Right forelimb (tissue), 1 donor: Measurements from ENCODE around the gene MYL6B.

Experiments
- DNase-seq: peaks from one replicate; pipeline ENCODE4 v3.0.0-alpha.2; 2018

Gene MYL6B

DNA sequence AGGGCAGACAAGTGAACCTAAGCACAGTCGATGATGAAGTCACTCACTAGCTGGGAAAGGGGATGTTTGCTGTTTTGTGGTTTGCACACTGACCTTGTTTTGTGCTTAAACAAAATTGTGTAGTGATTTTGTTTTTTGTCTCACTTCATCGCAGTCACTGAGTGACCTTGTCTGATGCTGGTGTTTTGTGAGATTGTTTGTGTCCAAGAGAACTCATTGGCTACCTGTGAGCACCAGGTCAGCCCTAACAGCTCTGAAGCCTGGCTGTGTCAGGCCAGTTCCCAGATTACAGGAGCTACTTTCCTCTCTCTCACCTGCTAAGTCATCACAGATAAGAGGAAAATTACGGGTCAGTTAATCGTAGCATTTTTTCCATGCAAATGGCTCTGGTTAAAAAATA is 28.3 kb upstream of the MYL6B start:
- no peak for DNase-seq

DNA sequence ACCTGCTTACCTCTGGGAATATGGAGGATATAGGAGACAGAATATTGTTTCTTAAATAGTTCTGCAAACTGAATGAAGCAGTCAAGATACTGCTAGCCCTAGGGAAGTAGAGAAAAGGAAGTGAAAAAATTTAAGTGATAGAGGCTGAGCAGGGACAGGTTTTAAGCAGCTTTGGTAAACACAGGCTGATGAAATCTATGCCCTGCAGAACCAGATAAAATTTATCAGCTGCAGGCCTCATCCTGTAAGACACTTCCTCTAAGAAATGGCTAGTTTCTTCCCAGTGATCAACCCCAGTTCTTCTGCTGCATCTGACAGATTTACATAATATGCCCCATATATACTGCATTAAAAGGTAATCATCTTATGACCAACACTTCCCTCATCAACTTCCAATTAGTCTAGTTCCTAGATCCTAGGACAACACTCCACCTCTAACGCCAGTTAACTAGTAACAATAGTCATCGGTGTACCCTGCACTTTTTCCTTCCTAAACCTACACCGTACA is 25.6 kb upstream of the MYL6B start:
- no peak for DNase-seq

GRCh38 chr12:56127485-56127887 is 24.9 kb upstream of the MYL6B start:
- no peak for DNase-seq

GRCh38 chr12:56127888-56128669 is 24.3 kb upstream of the MYL6B start, which contains the start of gene ESYT1:
Gene ESYT1 (plus strand): TSS chr12:56128267. CDS start chr12:56128320, 53 bp downstream.
- peak; percentile 97 for DNase-seq

DNA sequence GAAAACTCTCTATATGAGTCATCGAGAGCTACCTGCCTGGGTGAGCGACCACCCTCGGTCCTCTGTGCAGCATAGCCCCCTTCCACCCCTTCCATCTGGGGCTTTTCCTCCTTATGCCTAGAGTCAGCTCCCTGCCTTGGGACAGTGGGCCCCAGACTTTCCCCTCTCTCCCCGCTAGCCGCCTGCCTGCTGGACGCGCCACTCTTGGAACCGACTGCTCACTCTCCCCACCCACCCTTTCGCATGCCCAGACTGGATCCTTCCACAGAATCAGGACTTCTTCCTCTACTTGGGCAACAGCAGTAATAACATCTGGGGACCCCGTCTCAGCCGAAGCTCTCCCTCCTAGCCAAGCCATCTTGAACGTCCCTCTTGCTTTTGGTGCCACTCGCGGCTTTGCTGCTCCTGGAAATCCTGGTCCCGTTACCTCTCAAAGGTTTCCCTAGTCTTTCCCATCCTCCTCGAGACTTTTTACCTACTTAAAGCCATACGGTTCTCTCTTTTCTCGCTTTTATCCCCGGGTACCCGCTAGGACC is 23.6 kb upstream of the MYL6B start:
- no peak for DNase-seq

- no peak for DNase-seq
Measured at GRCh38 chr12:56129206-56129941, 23.0 kb upstream of the MYL6B start.

- DNase-seq, result no peak
Measured at GRCh38 chr12:56129942-56130495, 22.4 kb upstream of the MYL6B start.

GRCh38 chr12:56130876-56131275 is 21.5 kb upstream of the MYL6B start:
- no peak for DNase-seq

DNA sequence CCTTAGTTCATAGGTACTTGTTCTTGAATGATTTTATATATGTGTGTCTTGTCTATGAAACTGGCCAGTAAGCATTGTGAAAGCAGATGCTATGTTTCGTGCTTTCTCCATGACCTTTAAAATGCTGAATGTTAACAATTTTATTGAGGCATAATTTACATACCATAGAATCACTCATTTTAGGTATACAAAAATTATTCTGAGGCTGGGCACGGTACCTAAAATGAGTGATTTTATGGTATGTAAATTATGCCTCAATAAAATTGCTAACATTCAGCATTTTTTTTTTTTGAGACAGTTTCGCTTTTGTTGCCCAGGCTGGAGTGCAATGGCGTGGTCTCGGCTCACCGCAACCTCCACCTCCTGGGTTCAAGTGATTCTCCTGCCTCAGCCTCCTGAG is 17.5 kb upstream of the MYL6B start:
- no peak for DNase-seq

DNA sequence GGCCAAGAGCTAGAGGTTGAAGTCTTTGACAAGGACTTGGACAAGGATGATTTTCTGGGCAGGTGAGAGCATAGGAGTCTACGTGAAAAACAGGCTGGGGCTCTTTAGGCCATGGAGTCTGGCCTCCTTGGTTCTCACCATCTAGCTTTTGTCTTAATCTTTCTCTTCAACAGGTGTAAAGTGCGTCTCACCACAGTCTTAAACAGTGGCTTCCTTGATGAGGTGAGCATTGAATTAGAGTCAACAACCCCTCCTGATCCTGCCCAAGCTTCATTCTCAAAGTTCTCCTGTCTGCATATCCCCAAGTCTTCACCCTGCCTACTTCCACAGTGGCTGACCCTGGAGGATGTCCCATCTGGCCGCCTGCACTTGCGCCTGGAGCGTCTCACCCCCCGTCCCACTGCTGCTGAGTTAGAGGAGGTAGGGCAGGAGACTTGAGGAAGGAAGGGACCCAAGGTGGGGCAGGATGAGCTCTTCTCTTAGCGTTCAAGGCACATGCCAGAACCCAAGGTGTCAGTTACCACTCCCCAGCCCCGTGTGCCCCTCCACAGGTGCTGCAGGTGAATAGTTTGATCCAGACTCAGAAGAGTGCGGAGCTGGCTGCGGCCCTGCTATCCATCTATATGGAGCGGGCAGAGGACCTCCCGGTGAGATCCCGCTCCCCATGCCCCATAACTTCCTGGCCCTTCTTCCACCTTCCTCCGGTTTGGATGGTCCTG is 14.4 kb upstream of the MYL6B start:
- DNase-seq, result no peak

GRCh38 chr12:56141946-56142784 is 10.2 kb upstream of the MYL6B start:
- DNase-seq, result no peak

DNA sequence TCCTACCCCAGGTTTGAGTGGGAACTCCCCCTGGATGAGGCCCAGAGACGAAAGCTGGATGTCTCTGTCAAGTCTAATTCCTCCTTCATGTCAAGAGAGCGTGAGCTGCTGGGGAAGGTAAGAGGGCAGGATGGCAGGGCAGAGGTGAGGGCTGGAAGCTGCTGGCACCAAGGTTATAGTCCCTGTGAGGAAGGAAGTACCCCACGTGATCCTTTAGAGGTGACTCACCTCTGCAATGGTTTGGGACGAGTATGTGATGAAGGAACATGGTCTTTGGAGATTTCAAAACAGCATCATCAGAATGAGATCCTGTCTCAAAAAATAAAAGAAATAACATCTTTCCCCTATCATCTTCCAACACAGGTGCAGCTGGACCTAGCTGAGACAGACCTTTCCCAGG is 9.2 kb upstream of the MYL6B start:
- DNase-seq, result no peak

GRCh38 chr12:56143870-56144269 is 8.5 kb upstream of the MYL6B start:
- no peak for DNase-seq

DNA sequence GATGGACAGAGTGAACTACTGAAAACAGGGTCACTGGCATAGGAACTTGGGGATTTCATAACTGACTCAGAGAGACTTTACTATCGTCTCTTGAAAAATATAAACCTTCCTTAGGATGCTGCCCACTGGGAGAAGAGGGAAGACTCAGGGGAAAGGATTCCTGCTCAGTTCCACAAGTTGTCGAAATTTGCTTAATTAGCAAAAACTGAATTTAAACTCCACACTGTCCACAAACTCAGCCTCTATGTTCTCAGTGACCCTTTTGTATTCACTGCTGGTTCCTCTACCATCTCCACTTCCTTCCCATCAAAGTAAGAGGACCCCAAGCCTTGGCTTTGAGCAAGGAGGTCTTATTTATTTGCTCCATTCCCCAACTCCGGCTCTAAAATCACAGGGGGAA is 7.2 kb upstream of the MYL6B start:
- DNase-seq, result no peak

- no peak for DNase-seq
Measured at GRCh38 chr12:56146492-56147460, 5.6 kb upstream of the MYL6B start.

- no peak for DNase-seq
Measured at GRCh38 chr12:56150563-56150962, 1.8 kb upstream of the MYL6B start.

DNA sequence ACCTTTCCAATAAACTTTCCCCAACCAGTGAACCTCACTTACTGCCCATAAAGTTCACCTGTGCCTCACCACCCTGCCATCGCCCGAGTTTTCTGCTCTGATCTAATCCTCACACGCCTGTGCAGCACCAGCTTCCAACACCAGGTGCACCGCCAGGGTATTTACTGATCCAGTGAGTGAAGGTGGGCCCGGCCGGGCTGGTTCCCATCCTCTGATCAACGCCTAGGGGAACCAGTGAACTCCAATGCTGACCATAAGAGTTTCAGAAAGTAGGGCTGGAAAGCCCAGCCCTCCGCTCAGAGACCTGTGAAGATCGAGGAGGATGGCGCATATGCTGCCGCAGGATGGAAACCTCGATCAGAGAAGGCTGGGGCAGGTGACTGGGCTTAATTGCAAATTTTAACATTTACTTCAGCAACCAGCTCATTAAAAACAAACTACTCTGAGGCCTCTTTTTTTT is 685 bp upstream of the MYL6B start:
- no peak for DNase-seq

DNA sequence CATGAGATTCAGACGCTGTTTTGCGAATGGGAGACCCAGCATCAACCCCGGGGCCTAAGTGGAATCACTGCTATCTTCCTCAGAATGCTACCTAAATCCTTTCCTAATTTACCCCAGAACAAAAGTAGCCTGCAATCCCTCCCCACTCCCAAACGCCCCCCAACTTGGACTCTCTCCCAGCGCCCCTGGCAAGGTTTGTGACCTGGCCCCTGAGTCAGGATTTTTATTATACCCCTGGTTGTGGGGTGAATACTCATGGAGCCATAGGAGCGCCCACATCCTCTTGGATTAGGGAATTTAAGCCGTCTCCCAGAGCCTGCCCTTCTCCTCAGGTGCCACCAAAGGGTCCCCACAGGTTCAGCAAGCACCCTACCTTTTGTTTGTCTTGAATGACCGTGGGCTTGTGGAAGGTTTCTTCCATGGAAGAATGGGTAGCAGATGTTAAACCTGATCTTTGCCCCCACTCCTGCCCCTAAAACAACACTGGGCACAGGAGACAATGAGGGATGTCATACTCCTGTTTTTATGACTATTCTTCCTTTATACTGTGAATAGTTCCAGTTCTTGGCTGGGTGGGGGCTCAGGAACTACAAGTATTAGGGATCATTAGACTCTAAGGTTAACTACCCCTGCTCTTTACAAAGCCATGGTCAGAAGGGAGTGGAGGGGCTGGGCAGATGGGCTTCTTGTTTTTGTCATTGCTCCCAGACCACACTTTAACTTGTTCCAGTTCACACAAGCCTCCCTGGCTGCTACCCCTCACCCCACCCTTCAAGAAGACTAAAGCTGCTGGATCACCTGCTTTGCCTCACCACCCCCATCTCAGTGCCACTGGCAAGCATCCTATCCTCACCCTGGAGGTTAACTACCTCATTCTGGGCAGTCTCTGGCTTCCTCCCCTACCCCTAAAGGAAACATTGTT is 630 bp downstream of the MYL6B start:
- DNase-seq, result no peak

GRCh38 chr12:56153678-56154065 is 1.3 kb downstream of the MYL6B start:
- no peak for DNase-seq
